SK-N-SH (cell line): ENCODE results near the gene TSPAN6. TPM values are rescaled to one million over a fixed set of nuclear protein-coding genes. Genes with fewer than 3 reads are reported as not detected.
A peak's percentile ranks its signal among the peaks of the same experiment; 100 is the strongest.

Experiments
- CTCF ChIA-PET: fragments of 300-600, 350-600 bp; formaldehyde crosslinking; extraction: SDS; loops from one replicate; lab custom pipeline; 2021; lab: Yijun Ruan, JAX
- POLR2A ChIA-PET: fragments of 350-600 bp; sonication (Branson Sonifier 250); formaldehyde crosslinking; extraction: SDS; loops from one replicate; lab custom pipeline; 2020; ENCODE audit warnings: antibody characterized with exemption, inconsistent platforms; lab: Yijun Ruan, JAX
- DNase-seq: peaks from one replicate; pipeline ENCODE4 v3.0.0; 2012
- H2AFZ ChIP-seq: fragments of 200-600 bp; sonication (generic); 2 replicates; pipeline ENCODE4 v1.8.1; 2016; ENCODE audit warnings: antibody characterized with exemption, mild to moderate bottlenecking, low read depth
- H3F3A ChIP-seq: fragments of 200-600 bp; sonication (generic); replicated peaks from 2 replicates; pipeline ENCODE3; 2016; ENCODE audit warnings: antibody characterized with exemption, mild to moderate bottlenecking; ENCODE audit not compliant: insufficient read depth
- H3K27ac ChIP-seq, 2 experiments: fragments of 200-500 bp in 1 of 2; fragments of 200-600 bp in 1 of 2; sonication (Bioruptor generic) in 1 of 2; sonication (generic), shearing (Covaris generic) in 1 of 2; 2 replicates each; pipeline versions ENCODE4 v1.5.1 to v1.6.1; 2014 to 2016; ENCODE audit warnings: low read depth in 2 of 2, inconsistent platforms in 1 of 2, low read length in 1 of 2, mild to moderate bottlenecking in 1 of 2, mixed read lengths in 1 of 2
- H3K27me3 ChIP-seq: fragments of 200-600 bp; sonication (generic), shearing (Covaris generic); 2 replicates; pipeline ENCODE4 v1.6.1; 2016; ENCODE audit warnings: mixed run types; ENCODE audit not compliant: insufficient read depth
- H3K36me3 ChIP-seq, 2 experiments: fragments of 200-500 bp in 1 of 2; fragments of 200-600 bp in 1 of 2; sonication (Bioruptor generic) in 1 of 2; sonication (generic) in 1 of 2; replicated peaks in 1 of 2; 2 replicates each; pipeline versions ENCODE3 to v1.5.1; 2014 to 2016; ENCODE audit warnings: low read length in 1 of 2, mild to moderate bottlenecking in 1 of 2; ENCODE audit not compliant: insufficient read depth in 2 of 2, control insufficient read depth in 1 of 2
- H3K4me1 ChIP-seq, 2 experiments: fragments of 200-500 bp in 1 of 2; fragments of 200-600 bp in 1 of 2; sonication (Bioruptor generic) in 1 of 2; sonication (generic), shearing (Covaris generic) in 1 of 2; 2 replicates each; pipeline versions ENCODE4 v1.5.1 to v1.6.1; 2014 to 2016; ENCODE audit warnings: low read depth in 1 of 2, low read length in 1 of 2, mixed run types in 1 of 2; ENCODE audit not compliant: insufficient read depth in 2 of 2, control insufficient read depth in 1 of 2
- H3K4me2 ChIP-seq: fragments of 200-600 bp; sonication (generic), shearing (Covaris generic); 2 replicates; pipeline ENCODE4 v1.6.1; 2017; ENCODE audit warnings: mixed run types
- H3K4me3 ChIP-seq, 2 experiments: fragments of 200-500 bp in 1 of 2; fragments of 200-600 bp in 1 of 2; sonication (Bioruptor generic) in 1 of 2; sonication (generic), shearing (Covaris generic) in 1 of 2; 2 replicates each; pipeline versions ENCODE4 v1.5.1 to v1.8.1; 2014 to 2016; ENCODE audit warnings: low read depth in 2 of 2, inconsistent platforms in 1 of 2, low read length in 1 of 2, mild to moderate bottlenecking in 1 of 2, mixed read lengths in 1 of 2, moderate library complexity in 1 of 2
- H3K79me2 ChIP-seq: fragments of 200-600 bp; sonication (generic); 2 replicates; pipeline ENCODE4 v1.8.1; 2017; ENCODE audit warnings: mild to moderate bottlenecking; ENCODE audit not compliant: insufficient read depth
- H3K9ac ChIP-seq: fragments of 200-600 bp; sonication (generic); 2 replicates; pipeline ENCODE4 v1.6.1; 2017; ENCODE audit warnings: mixed run types
- H3K9me2 ChIP-seq: fragments of 200-600 bp; sonication (generic); 2 replicates; pipeline ENCODE4 v1.6.1; 2017; ENCODE audit warnings: mixed run types
- H3K9me3 ChIP-seq: fragments of 200-600 bp; sonication (generic); 2 replicates; pipeline ENCODE4 v1.6.1; 2017; ENCODE audit warnings: mixed run types, mild to moderate bottlenecking, moderate library complexity
- H4K20me1 ChIP-seq: fragments of 200-600 bp; sonication (generic); 2 replicates; pipeline ENCODE4 v1.6.1; 2017; ENCODE audit warnings: mild to moderate bottlenecking, mixed run types; ENCODE audit not compliant: insufficient read depth
- CHD2 ChIP-seq: fragments of 150-350 bp; IDR thresholded peaks from 2 replicates; pipeline ENCODE4 v1.6.1; 2018; ENCODE audit warnings: low read length; ENCODE audit not compliant: partially characterized antibody
- ELF1 ChIP-seq: IDR thresholded peaks from 2 replicates; pipeline ENCODE4 v1.4.0; 2012
- EP300 ChIP-seq, 2 experiments: IDR thresholded peaks; 2 replicates each; pipeline versions ENCODE4 v1.4.0 to v1.6.1; 2012; ENCODE audit warnings: borderline replicate concordance in 1 of 2, low read depth in 1 of 2, low read length in 1 of 2
- GABPA ChIP-seq: IDR thresholded peaks from 2 replicates; pipeline ENCODE4 v1.4.0; 2012; ENCODE audit warnings: low read depth, mild to moderate bottlenecking
- MEF2A ChIP-seq: IDR thresholded peaks from 2 replicates; pipeline ENCODE4 v1.4.0; 2012; ENCODE audit warnings: low read depth, borderline replicate concordance
- RAD21 ChIP-seq: IDR thresholded peaks from 2 replicates; pipeline ENCODE4 v1.6.1; 2012; ENCODE audit warnings: mild to moderate bottlenecking, low read length
- RXRA ChIP-seq: IDR thresholded peaks from 2 replicates; pipeline ENCODE4 v1.4.0; 2012; ENCODE audit warnings: low read depth, mild to moderate bottlenecking, borderline replicate concordance
- TCF12 ChIP-seq: IDR thresholded peaks from 2 replicates; pipeline ENCODE4 v1.4.0; 2012
- TEAD4 ChIP-seq: IDR thresholded peaks from 2 replicates; pipeline ENCODE4 v1.4.0; 2012; ENCODE audit warnings: mild to moderate bottlenecking, borderline replicate concordance; ENCODE audit not compliant: insufficient read depth
- WGBS: methylation state at CpG from one replicate; pipeline ENCODE4 v1.1.6; 2017; ENCODE audit warnings: low lambda C conversion rate; 5-methylcytosine and 5-hydroxymethylcytosine counted together
- polyA plus RNA-seq, 3 experiments: library from polyadenylated mRNA; depleted of rRNA; stranded (reverse); fragments of >200 nt; gene quantifications; 2 replicates each; pipeline ENCODE4 v1.2.3, GENCODE V29; 2012
- TF ChIP-seq, protein P1 (sequence below): fragments of 150-350 bp; IDR thresholded peaks from 2 replicates; pipeline ENCODE4 v1.6.1; 2016; ENCODE audit warnings: mild to moderate bottlenecking, low read depth, low read length
- TF ChIP-seq, protein P2 (sequence below): IDR thresholded peaks from 2 replicates; pipeline ENCODE4 v1.4.0; 2012; ENCODE audit warnings: low read depth

Gene TSPAN6
- polyA plus RNA-seq, 1 of the 3 experiments (the other 2 are of a cell fraction): 20.9 TPM

DNA sequence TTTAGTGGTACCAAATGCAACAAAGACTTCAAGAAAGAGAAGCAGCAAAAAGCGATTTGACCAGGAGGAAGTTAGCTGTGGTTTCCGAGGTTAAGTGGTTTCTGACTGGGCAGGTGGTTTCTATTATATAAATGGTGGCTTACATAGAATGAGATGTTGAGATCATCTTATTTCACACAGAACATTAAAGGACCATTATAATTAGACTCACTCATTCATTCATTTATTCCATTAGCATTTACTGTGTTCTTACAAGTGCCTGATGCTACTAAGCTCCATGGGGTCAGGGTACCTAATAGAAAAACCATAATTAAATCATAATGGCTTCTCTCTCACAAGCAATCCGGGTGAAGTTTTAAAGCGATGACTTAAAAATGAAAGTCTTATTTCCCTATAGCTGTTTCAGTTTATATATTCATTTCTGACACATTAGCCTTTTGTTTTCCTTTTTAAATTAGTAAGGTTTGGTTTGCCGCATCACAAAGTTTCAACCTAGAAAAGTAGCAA, 10.6 kb downstream of the TSPAN6 start:
- Histone ChIP-seq H3K4me3 (no peak overlapping the region), H3K27me3 (no peaks in the 10 kb centered on the region; the same call in 1 of the 2 replicates), H3K4me1 (no peaks in the 10 kb centered on the region; a peak in 1 of 4 replicates), H3K4me2 (no peak overlapping the region), H3K27ac (no peak overlapping the region), H2AFZ (no peak overlapping the region), H3K79me2 (no peaks in the 10 kb centered on the region), H3K9ac (no peak overlapping the region), H4K20me1 (no peaks in the 10 kb centered on the region), H3K9me2 (no peaks in the 10 kb centered on the region), H3F3A (no peaks in the 10 kb centered on the region), H3K9me3 (no peaks in the 10 kb centered on the region), H3K36me3 (peaks cover 0 to 6% of the 10 kb centered on the region in 2 experiments)
- DNase-seq: no peak
- 45% methylated on average over 5 of the region's 5 CpGs for WGBS
- TF ChIP-seq RXRA (no peak), CHD2 (no peak), TCF12 (0 out of 2 replicates have a peak, but pooled peaks have one; percentile 4)
- TF ChIP-seq, protein P1, sequence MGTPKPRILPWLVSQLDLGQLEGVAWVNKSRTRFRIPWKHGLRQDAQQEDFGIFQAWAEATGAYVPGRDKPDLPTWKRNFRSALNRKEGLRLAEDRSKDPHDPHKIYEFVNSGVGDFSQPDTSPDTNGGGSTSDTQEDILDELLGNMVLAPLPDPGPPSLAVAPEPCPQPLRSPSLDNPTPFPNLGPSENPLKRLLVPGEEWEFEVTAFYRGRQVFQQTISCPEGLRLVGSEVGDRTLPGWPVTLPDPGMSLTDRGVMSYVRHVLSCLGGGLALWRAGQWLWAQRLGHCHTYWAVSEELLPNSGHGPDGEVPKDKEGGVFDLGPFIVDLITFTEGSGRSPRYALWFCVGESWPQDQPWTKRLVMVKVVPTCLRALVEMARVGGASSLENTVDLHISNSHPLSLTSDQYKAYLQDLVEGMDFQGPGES: no peak
- ChIA-PET CTCF (interaction anchor here (0.8 to 2.5 kb wide), 2 partner anchors 11 kb away, joined by 3 to 9 read pairs; partner anchors contain the start of gene TSPAN6), POLR2A (no interaction called here)

DNA sequence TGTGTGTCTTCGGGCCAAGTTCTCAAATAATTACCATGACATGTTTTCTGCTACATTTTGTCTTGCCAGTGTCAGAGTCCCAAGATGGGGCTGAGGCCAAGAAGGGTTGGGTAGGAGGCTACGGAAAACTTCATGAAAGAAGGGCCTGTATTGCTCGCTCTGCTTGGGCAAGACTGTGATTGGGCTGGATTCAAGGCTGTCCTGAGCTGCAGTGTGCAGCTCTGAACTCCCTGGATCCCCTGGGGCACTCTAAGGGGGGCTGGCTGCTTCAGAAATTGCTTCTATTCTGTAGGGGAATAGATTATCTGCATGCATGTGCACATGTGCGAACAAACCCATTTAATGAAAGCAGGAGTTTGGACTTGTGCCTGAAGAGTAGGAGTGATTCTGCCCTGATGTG, 13.6 kb downstream of the TSPAN6 start:
- H3K79me2 ChIP-seq: no peaks in the 10 kb centered on the region
- no peaks in the 10 kb centered on the region; the same call in 1 of the 2 replicates for H3K27me3 ChIP-seq
- no peak for DNase-seq
- no peaks in the 10 kb centered on the region for H3K4me1 ChIP-seq
- no peaks in the 10 kb centered on the region for H3K36me3 ChIP-seq
- TF ChIP-seq ELF1: no peak
- TF ChIP-seq GABPA: no peak
- TF ChIP-seq, protein P1: no peak
- no peak for TF ChIP-seq TEAD4
- TF ChIP-seq EP300 (IDR thresholded peaks at IDR 0.05; ENCODE audit: borderline replicate concordance in 1 of 2, low read depth in 1 of 2, low read length in 1 of 2): no peak
- TF ChIP-seq, protein P2, sequence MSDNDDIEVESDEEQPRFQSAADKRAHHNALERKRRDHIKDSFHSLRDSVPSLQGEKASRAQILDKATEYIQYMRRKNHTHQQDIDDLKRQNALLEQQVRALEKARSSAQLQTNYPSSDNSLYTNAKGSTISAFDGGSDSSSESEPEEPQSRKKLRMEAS: no peak
- TF ChIP-seq RAD21: no peak
- TF ChIP-seq MEF2A: no peak
- TF ChIP-seq, all 33 proteins: peak for 0
- Histone ChIP-seq H4K20me1 (no peaks in the 10 kb centered on the region), H3K4me2 (no peak overlapping the region), H3K9me2 (no peaks in the 10 kb centered on the region), H3F3A (no peaks in the 10 kb centered on the region), H3K9me3 (no peaks in the 10 kb centered on the region), H2AFZ (no peak overlapping the region), H3K27ac (no peak overlapping the region), H3K4me3 (no peak overlapping the region), H3K9ac (no peak overlapping the region)
- POLR2A ChIA-PET: no interaction called here
- whole genome bisulfite sequencing: 40% methylated on average over 4 of the region's 4 CpGs
- CTCF ChIA-PET: interaction anchor here (2.1 kb wide), 1 partner anchor 8 kb away, joined by 8 read pairs; no protein-coding TSS in a partner anchor
